ENCODE data around the gene PUDP.
"Not testable (repeated sequence)": the region's sequence is repeated elsewhere in the genome, so short reads cannot be mapped to it uniquely, and the experiment has no call there.

The PUDP gene

DNA sequence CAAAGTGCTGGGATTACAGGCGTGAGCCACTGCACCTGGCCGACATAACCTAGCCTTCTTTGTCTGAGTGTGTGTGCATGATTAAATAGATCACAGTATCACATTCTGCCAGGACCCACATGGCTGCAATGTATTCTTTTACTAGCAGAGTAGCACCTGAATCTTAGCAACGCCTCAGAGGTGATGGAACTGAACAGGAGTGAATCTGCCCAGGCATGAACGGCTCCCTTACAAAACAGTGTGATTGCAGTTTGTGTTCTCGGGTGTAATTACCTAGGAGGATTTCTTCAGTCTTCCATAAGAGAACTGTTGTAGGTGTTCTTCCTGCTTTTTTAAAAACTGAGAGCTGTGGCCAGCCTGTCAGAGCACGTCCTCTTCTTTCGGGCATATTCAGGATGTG lies 123.1 kb downstream of the PUDP start:
- no peak for DNase-seq (ENCODE audit: extremely low read depth, insufficient read length)
- TF ChIP-seq, protein P1, sequence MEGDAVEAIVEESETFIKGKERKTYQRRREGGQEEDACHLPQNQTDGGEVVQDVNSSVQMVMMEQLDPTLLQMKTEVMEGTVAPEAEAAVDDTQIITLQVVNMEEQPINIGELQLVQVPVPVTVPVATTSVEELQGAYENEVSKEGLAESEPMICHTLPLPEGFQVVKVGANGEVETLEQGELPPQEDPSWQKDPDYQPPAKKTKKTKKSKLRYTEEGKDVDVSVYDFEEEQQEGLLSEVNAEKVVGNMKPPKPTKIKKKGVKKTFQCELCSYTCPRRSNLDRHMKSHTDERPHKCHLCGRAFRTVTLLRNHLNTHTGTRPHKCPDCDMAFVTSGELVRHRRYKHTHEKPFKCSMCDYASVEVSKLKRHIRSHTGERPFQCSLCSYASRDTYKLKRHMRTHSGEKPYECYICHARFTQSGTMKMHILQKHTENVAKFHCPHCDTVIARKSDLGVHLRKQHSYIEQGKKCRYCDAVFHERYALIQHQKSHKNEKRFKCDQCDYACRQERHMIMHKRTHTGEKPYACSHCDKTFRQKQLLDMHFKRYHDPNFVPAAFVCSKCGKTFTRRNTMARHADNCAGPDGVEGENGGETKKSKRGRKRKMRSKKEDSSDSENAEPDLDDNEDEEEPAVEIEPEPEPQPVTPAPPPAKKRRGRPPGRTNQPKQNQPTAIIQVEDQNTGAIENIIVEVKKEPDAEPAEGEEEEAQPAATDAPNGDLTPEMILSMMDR (IDR thresholded peaks at IDR 0.05; ENCODE audit: insufficient read depth, low read length, poor library complexity, severe bottlenecking), result no peak
- Histone ChIP-seq H3K36me3 (ENCODE audit: control insufficient read depth, insufficient read depth, low read length) (no peaks in the 10 kb centered on the region), H3K4me3 (replicated peaks; ENCODE audit: low read depth, low read length) (no peak overlapping the region), H3K27me3 (replicated peaks; ENCODE audit: control insufficient read depth, insufficient read depth, low read length) (no peaks in the 10 kb centered on the region)

DNA sequence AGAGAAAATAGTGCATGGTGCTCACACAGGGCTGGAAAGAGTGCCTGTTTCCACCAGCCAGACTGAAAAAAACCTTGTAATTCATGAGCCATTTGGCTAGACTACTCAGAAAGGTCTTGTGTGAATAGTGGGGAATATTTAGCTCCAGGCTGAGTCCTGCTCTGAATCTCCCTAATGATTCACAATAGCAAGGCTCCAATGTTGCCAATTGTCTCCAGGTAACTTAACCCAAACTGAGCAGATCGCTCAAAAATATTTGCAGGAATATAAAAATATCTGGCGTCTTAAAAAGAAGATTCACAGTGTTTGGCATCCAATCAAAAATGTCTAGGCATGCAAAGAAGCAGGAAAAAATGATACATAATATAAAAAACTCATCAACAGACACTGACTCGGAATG lies 125.0 kb downstream of the PUDP start:
- not testable (repeated sequence) for H3K27me3 ChIP-seq (replicated peaks; ENCODE audit: control insufficient read depth, insufficient read depth, low read length); DNase-seq (ENCODE audit: extremely low read depth, insufficient read length); H3K36me3 ChIP-seq (ENCODE audit: control insufficient read depth, insufficient read depth, low read length); H3K4me3 ChIP-seq (replicated peaks; ENCODE audit: low read depth, low read length)

DNA sequence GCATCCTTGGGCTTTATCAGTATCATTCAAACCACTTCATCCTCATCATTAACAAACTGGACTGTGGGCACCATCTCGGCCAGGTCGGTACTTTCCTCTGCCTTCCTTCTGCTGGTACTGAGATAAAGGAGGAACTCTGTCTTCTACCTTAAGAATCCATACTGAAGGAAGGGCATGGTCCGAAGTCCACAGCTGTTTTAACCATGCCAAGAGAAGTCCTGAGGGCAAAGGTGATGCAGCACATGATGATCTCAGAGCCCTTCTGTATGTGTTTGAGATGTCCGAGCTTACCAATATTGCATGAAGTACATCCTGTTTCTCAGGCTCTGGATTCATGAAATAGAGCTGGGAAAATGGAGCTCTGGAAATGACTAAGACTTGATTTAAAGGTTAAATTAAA lies 126.0 kb downstream of the PUDP start:
- Histone ChIP-seq H3K36me3 (ENCODE audit: control insufficient read depth, insufficient read depth, low read length) (no peaks in the 10 kb centered on the region), H3K27me3 (replicated peaks; ENCODE audit: control insufficient read depth, insufficient read depth, low read length) (no peaks in the 10 kb centered on the region), H3K4me3 (replicated peaks; ENCODE audit: low read depth, low read length) (no peak overlapping the region)
- TF ChIP-seq, protein P1 (IDR thresholded peaks at IDR 0.05; ENCODE audit: insufficient read depth, low read length, poor library complexity, severe bottlenecking), result no peak
- DNase-seq (ENCODE audit: extremely low read depth, insufficient read length), result no peak

DNA sequence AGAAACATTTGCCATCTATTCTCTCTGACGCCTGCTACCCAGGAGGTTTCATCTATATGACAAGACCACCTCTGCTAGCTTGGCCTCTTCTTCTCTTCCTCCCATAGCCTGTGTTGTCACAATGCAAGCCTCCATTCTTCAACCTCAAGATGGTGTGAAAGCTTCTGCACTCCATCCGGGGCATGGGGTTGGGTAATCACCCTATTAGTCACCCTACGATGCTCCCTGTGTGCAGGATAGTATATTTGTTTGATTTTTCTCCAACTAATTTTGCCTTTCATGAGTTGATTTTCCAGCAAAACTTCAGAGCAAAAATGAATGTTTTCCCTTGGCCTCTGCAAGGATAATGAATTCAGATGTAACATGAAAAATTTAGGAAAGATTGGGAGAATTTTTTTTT lies 128.4 kb downstream of the PUDP start:
- Histone ChIP-seq H3K27me3 (replicated peaks; ENCODE audit: control insufficient read depth, insufficient read depth, low read length) (no peaks in the 10 kb centered on the region), H3K4me3 (replicated peaks; ENCODE audit: low read depth, low read length) (no peak overlapping the region), H3K36me3 (ENCODE audit: control insufficient read depth, insufficient read depth, low read length) (no peaks in the 10 kb centered on the region)
- TF ChIP-seq, protein P1 (IDR thresholded peaks at IDR 0.05; ENCODE audit: insufficient read depth, low read length, poor library complexity, severe bottlenecking), result no peak
- DNase-seq (ENCODE audit: extremely low read depth, insufficient read length), result no peak

DNA sequence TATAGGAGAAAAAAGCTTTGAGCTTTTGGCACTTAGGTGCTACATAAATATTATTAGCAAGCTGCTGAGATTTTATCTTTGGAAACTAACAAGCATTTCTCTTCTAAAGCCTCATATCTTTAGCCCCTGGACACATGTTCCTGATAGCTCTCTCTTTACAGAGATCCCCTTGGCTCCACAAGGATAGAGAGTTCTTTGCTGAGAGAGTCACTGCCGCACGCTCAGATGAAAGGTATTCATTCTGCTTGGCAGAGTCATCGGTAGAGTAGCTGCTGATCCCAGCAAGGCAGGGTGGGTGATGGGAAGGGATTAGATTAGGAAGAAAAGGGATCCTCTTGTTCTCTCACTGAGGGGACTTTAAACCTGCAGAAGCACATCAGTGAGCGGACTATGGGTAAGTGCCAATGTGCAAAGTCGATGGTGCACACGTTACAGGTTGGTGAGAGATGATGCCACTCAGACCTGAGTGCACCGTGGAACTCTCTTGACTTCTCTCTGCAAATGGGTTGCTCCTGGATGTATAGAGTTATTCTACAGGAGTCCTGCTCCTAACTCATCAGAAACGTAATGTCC lies 135.6 kb downstream of the PUDP start:
- not testable (repeated sequence) for H3K4me3 ChIP-seq (replicated peaks; ENCODE audit: low read depth, low read length); H3K36me3 ChIP-seq (ENCODE audit: control insufficient read depth, insufficient read depth, low read length); H3K27me3 ChIP-seq (replicated peaks; ENCODE audit: control insufficient read depth, insufficient read depth, low read length); DNase-seq (ENCODE audit: extremely low read depth, insufficient read length)

DNA sequence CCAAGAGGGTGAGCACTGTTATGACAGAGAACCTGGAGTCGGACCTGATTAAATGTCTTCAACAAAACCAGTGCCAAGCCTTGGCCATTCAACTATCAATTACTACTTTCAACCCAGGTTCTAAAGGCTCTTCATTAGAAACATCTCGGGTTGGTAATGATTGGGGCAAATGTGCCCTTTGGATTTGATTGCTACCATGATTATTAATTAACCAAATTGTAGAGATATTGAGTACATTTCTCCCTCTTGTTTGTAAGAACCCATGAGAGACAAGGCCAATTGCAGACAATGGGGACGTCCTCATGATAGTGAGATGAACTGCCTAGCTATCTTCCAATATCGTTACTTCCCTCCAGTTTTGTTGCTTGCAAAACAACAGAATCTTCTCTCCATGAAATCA lies 137.1 kb downstream of the PUDP start:
- not testable (repeated sequence) for H3K36me3 ChIP-seq (ENCODE audit: control insufficient read depth, insufficient read depth, low read length); H3K4me3 ChIP-seq (replicated peaks; ENCODE audit: low read depth, low read length); H3K27me3 ChIP-seq (replicated peaks; ENCODE audit: control insufficient read depth, insufficient read depth, low read length); DNase-seq (ENCODE audit: extremely low read depth, insufficient read length)

DNA sequence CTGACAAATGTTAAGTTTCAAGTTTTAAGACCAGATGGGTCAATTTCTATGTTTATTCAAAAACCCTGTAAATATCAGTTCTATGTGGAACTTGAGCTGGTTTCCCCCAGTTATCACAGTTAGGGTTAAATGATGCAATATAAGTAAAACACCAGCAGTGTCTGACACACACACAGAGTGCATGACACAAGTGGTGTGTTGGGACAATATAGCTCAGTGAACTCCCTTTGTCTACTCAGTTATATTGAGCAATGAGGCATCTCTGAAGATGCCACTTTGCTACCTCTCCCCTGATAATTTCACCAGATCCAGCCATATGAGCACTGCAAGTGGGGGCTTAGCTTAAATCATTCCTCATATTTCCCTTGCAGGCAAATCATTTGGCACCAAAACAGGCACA lies 140.6 kb downstream of the PUDP start:
- H3K36me3 ChIP-seq (ENCODE audit: control insufficient read depth, insufficient read depth, low read length); H3K4me3 ChIP-seq (replicated peaks; ENCODE audit: low read depth, low read length); H3K27me3 ChIP-seq (replicated peaks; ENCODE audit: control insufficient read depth, insufficient read depth, low read length); DNase-seq (ENCODE audit: extremely low read depth, insufficient read length): not testable (repeated sequence)

Data from GM06990 (cell line).